ENCODE measurements around the gene DNAJC30.

DNA sequence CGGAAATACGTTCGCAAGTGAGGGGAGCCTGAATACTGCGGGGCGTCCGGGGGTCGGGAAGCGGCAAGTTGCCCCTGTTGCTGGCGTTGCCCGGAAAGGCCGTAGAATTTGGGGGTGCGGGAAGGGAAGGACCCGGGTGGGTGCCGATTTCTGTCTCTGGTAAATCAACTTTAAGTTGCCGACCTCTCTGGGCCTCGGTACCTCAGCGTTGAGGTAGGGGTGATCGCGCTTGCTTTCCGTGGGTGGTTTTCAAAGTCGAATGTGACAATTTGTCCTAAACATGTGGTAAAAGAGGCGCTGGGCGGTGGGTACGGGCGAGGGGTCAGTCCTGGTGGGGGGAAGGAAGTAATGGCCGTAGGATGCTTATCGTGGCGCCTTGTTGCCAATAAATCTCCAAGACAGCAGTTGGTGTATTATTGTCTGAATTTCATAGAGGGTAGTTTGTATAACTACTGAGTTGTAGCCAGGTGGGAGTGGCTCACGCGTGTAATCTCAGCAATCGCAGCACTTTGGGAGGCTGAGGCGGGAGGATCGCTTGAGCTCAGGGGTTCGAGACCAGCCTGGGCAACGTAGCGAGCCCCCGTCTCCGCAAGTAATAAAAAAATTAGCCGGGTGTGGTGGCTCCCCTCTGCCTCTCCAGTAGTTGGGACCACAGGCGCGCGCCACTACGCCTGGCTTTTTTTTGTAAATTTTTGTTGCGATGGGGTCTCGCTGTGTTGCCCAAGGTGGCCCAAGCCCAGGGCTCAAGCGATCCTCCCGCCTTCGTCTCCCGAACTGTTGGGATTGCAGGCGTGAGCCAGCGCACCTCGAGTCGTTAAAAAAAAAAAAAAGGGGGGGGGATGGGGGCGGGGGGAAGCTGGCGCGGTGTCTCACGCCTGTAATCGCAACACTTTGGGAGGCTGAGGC, 788 bp upstream of the DNAJC30 start:
- TF ChIP-seq TCF7 (IDR thresholded peaks at IDR 0.05; ENCODE audit: borderline replicate concordance) (no peak), HDGF (IDR thresholded peaks at IDR 0.05) (no peak), ESRRA (IDR thresholded peaks at IDR 0.05; ENCODE audit: low read length) (no peak), POLR2A (IDR thresholded peaks at IDR 0.05; ENCODE audit: low read depth, low read length) (no peak), NR2C2 (IDR thresholded peaks at IDR 0.05; ENCODE audit: borderline replicate concordance, control insufficient read depth, insufficient read length, low read depth) (no peak)
- TF ChIP-seq, protein P1, sequence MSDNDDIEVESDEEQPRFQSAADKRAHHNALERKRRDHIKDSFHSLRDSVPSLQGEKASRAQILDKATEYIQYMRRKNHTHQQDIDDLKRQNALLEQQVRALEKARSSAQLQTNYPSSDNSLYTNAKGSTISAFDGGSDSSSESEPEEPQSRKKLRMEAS (IDR thresholded peaks at IDR 0.05; ENCODE audit: low read depth, low read length): no peak
- TF ChIP-seq, protein P2, sequence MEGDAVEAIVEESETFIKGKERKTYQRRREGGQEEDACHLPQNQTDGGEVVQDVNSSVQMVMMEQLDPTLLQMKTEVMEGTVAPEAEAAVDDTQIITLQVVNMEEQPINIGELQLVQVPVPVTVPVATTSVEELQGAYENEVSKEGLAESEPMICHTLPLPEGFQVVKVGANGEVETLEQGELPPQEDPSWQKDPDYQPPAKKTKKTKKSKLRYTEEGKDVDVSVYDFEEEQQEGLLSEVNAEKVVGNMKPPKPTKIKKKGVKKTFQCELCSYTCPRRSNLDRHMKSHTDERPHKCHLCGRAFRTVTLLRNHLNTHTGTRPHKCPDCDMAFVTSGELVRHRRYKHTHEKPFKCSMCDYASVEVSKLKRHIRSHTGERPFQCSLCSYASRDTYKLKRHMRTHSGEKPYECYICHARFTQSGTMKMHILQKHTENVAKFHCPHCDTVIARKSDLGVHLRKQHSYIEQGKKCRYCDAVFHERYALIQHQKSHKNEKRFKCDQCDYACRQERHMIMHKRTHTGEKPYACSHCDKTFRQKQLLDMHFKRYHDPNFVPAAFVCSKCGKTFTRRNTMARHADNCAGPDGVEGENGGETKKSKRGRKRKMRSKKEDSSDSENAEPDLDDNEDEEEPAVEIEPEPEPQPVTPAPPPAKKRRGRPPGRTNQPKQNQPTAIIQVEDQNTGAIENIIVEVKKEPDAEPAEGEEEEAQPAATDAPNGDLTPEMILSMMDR (IDR thresholded peaks at IDR 0.05 in 2 of 3, conservative IDR thresholded peaks at IDR 0.05 in 1 of 3; ENCODE audit: control insufficient read depth in 2 of 3, extremely low read depth in 1 of 3, insufficient read depth in 1 of 3, low read depth in 3 of 3, low read length in 3 of 3): no peak
